HG02588 (cell line): ENCODE results near the gene IER5L.
"Not testable (repeated sequence)": the region's sequence is repeated elsewhere in the genome, so short reads cannot be mapped to it uniquely, and the experiment has no call there.

ENCODE experiments used
- ATAC-seq: cut with Tn5 transposase; IDR thresholded peaks from one replicate; pipeline ENCODE4 v1.9.1; 2021; ENCODE audit warnings: mild to moderate bottlenecking, moderate library complexity; ENCODE audit not compliant: unreplicated experiment

The IER5L gene

GRCh38 chr9:129141066-129142041 lies 36.7 kb downstream of the IER5L start:
- ATAC-seq: no peak

DNA sequence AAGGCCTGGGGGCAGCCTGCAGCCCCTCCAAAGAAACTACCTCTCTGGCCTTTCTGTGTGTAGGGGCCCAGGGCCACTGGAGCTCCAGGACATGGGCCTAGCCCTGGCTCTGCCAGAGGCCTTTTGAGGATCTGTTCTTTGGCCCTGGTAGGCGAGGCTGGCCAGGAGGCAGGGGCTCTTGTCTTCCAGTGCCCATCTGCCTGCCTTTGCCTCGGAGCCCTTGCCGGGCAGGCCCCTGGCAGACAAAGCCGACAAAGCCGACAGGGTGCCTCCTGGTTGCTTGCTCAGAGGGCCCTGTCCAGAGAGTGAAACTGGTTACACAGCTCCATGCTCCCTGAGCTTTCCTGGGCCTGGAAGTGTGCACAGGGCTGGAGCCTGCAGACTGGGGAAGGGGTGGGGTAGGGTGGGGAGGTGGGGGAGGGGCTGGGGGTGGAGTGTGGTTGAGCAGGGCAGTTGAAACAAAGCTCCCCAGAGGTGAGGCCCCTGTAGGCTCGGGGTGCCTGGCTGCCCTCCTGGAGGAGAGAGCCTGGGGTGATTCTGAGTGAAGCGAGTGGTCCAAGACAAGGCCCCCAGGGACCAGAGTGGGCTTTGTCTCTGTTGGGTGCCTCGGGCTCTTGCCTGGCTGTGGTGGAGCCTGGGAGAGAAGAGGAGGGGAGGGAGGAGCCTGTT lies 37.5 kb downstream of the IER5L start:
- peak; percentile 17 for ATAC-seq

DNA sequence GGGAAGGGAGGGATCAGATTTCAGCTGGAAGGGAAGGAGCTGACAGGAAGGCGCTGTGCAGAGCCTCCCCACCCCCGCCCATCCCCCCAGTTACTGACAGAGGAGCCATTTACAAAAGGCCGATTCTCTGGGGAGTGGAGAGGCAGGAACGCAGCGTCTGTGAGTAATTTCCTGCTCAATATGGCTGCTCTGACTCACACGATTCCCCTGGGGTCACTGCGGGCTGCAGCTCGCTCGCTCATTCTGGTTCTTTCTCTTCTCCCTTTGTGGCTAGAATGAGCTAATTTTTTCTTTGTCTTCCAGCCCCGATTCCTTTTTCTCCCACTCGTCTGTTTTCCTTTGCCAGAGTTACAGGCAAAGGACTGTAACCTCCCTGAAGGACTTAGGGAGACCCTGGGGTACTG lies 38.1 kb downstream of the IER5L start:
- ATAC-seq: peak; percentile 38

DNA sequence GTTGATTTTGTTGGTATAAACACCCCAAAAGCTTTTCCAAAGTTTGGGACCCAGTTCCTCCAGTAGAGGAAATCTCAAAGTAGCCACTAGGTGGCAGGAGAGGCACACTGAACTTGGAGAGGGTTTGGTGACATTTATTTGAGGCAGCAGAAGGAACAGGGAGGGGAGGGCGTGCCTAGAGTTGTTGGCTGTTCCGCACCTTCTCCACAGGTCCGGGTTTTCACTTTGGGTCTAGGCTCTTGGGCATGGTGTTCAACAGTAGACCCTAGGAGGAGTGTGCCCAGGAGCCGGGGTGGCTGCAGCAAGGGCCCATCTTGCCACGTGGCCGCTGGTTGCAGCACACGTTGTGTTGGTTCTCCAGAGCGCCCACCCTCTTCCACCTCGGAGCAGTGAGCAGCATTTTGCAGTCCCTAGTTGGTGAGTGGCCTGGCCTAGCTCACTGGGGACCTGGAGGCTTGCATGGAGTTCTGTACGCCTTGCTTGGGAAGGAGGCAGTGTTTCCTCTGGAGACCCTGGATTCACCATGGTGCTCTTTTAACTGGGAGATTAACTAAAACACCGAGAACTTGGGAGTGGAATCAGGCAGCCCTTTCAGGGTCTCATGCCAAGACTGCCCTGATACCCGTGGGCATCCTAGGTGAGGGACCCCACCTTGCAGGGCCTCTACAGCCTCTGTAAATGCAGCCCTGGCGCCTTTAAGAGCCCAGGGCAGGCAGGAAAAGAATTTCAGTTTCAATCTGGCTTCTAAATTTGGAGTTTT lies 38.6 kb downstream of the IER5L start:
- ATAC-seq: peak; percentile 36

GRCh38 chr9:129138476-129139232 lies 39.4 kb downstream of the IER5L start:
- ATAC-seq: no peak

- ATAC-seq: no peak
These were observed 40.0 kb downstream of the IER5L start for GRCh38 chr9:129138144-129138462.

GRCh38 chr9:129137292-129138143 lies 40.5 kb downstream of the IER5L start:
- ATAC-seq: no peak

GRCh38 chr9:129136446-129137035 lies 41.5 kb downstream of the IER5L start:
- ATAC-seq: no peak

- ATAC-seq: no peak
These were observed 42.6 kb downstream of the IER5L start for GRCh38 chr9:129135476-129135875.

DNA sequence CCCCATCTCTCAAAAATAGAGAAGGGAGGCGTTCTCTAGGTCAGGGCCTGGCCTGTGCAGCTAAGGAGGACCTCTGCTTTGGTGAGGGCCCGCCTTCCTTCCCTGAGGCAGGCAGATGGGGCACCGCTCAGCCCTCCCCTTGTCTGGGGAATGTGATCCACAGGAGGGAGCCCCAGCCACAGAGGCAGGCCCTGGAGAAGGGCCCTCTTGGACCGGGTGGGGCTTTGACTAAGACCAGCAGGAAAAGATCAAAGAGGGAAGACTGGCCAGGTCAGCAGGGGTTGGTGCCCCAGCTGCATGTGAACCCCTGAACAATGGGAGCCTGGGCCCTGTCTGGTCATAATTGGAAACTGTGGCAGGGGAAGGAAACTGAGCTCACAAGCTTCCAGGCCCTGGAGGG lies 45.0 kb downstream of the IER5L start:
- ATAC-seq: no peak

- ATAC-seq: peak; percentile 67
These were observed 46.5 kb downstream of the IER5L start for GRCh38 chr9:129131300-129132145.

- ATAC-seq: no peak
These were observed 47.3 kb downstream of the IER5L start for GRCh38 chr9:129130791-129131190.

DNA sequence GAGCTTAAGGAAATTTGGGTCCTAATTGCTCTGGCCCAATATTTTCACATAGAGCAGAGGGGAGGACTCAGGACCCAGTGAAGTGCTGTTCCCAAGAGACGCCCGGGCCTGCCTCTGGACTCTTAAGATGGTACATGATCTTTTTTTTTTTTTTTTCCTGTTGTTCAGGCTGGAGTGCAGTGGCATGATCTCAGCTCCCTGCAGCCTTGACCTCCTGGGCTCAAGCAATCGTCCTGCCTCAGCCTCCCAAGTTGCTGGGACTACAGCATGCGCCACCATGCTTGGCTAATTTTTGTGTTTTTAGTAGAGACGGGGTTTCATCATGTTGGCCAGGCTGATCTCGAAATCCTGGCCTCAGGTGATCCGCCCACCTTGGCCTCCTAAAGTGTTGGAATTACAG lies 47.8 kb downstream of the IER5L start:
- ATAC-seq: not testable (repeated sequence)

DNA sequence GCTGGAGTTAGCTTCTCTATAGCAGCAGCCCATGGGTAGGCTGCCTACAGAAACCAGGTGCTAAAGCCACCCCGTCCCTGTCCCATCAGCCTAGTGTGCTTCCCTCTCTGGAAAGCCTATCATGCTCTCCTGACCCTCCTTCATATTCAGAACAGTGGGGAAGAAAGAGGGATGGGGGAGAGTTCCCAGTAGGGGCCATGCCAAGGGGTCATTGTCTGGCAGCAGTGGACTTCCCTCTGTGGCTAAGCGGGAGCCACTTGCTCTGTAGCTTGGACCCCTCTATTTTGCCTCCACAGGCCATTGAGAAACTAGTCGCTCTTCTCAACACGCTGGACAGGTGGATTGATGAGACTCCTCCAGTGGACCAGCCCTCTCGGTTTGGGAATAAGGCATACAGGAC lies 49.4 kb downstream of the IER5L start:
- ATAC-seq: no peak

DNA sequence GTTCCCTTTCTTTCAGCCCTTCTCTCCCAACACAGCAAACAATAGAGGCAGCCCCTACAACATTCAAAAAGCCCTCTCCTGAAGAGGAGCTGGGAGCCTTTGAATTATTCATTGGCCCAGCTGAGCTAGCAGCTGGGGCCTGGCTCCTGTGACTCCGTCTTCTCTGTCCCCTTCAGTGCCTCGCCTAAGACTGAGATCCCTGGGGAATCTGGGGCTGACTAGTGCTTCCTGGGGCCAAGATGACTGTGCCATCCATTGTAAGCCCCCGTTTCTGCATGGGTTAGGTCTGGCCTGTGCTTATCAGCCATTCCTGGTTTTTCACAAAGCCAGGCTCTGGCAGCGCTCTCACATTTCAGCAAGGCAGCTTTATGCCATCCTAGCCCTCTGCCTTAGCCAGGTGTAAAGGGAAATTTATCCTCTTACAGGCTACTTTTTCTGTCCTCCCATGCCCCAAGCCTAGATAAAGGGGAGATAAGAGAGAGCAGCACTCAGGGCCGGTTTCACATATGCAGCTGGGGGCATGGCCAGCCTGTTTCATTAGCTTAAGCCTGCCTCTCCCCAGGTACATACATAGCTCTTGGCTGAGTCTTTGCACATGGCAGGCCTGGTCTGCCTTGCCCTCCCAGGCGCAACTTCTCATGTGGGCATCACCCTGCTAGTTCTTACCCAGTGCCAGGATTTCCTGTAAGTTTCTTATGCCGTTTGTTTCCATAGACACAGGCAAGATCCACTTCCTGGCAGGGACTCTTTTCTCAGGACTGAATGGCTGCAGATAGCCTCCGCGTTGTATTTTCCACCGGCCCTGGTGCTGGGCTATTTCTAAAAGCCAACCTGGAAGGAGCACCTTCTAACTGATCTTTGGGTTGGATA lies 51.1 kb downstream of the IER5L start:
- ATAC-seq: no peak
